ENCODE measurements around the gene FOXC1.
A peak's percentile ranks its signal among the peaks of the same experiment; 100 is the strongest.

FOXC1 gene

GRCh38 chr6:1633366-1634021, 23.8 kb downstream of the FOXC1 start:
- peaks cover 0 to 3% (median 0%) of the 10 kb centered on the region in 4 experiments for H3K36me3 ChIP-seq (ENCODE audit: control insufficient read depth in 4 of 4, insufficient read depth in 4 of 4, low read length in 3 of 4)
- H3K27ac ChIP-seq (ENCODE audit: insufficient read depth in 1 of 2, low read depth in 1 of 2, low read length in 2 of 2, poor library complexity in 1 of 2, severe bottlenecking in 2 of 2): no peak overlapping the region
- no peaks in the 10 kb centered on the region for H3K4me1 ChIP-seq (ENCODE audit: control extremely low read depth in 1 of 4, control insufficient read depth in 4 of 4, insufficient read depth in 4 of 4, low read length in 3 of 4)
- no peak for DNase-seq
- H3K9me3 ChIP-seq (ENCODE audit: control extremely low read depth in 1 of 5, control insufficient read depth in 4 of 5, insufficient read depth in 2 of 5, low read depth in 1 of 5, low read length in 4 of 5): no peaks in the 10 kb centered on the region
- ChIA-PET CTCF (no interaction called here), POLR2A (no interaction called here)
- H3K4me3 ChIP-seq (ENCODE audit: control insufficient read depth in 1 of 7, extremely low read depth in 1 of 7, insufficient read depth in 4 of 7, low read depth in 2 of 7, low read length in 6 of 7): no peak overlapping the region
- peaks cover 0 to 17% (median 1%) of the 10 kb centered on the region in 5 experiments for H3K27me3 ChIP-seq (replicated peaks in 2 of 5; ENCODE audit: control insufficient read depth in 4 of 5, insufficient read depth in 5 of 5, low read length in 4 of 5)
- WGBS (ENCODE audit: insufficient coverage): over 99% methylated on average over 16 of the region's 16 CpGs

DNA sequence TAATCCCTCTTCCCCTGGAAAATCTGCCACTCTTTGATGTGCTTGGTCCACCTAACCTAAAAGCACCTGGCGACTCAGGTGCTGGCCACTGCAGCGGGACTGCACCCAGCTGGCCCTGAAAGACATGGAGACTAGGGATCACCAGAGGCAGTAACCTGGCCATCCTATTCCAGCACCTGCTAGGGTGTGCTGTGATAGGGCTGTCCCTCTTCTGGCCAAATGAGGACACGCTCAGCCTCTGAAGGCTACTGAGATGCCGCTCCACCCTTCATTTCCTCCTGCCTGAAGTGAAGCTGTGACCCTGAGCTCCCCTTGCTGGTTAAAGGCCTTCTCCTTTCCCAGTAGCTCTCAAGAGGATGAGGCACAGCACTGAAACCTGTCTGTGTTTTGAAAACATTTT, 24.4 kb downstream of the FOXC1 start:
- Histone ChIP-seq H3K9me3 (ENCODE audit: control extremely low read depth in 1 of 5, control insufficient read depth in 4 of 5, insufficient read depth in 2 of 5, low read depth in 1 of 5, low read length in 4 of 5) (no peaks in the 10 kb centered on the region), H3K36me3 (ENCODE audit: control insufficient read depth in 4 of 4, insufficient read depth in 4 of 4, low read length in 3 of 4) (peaks cover 0 to 3% (median 0%) of the 10 kb centered on the region in 4 experiments), H3K27ac (ENCODE audit: insufficient read depth in 1 of 2, low read depth in 1 of 2, low read length in 2 of 2, poor library complexity in 1 of 2, severe bottlenecking in 2 of 2) (no peak overlapping the region), H3K27me3 (replicated peaks in 2 of 5; ENCODE audit: control insufficient read depth in 4 of 5, insufficient read depth in 5 of 5, low read length in 4 of 5) (peaks cover 0 to 11% (median 0%) of the 10 kb centered on the region in 5 experiments), H3K4me1 (ENCODE audit: control extremely low read depth in 1 of 4, control insufficient read depth in 4 of 4, insufficient read depth in 4 of 4, low read length in 3 of 4) (no peaks in the 10 kb centered on the region), H3K4me3 (ENCODE audit: control insufficient read depth in 1 of 7, extremely low read depth in 1 of 7, insufficient read depth in 4 of 7, low read depth in 2 of 7, low read length in 6 of 7) (no peak overlapping the region)
- ChIA-PET POLR2A (no interaction called here), CTCF (no interaction called here)
- DNase-seq: no peak
- 97% methylated on average over 4 of the region's 4 CpGs for WGBS (ENCODE audit: insufficient coverage)

- CTCF ChIA-PET: no interaction called here
- no peak for DNase-seq
These were observed 25.7 kb downstream of the FOXC1 start for GRCh38 chr6:1635305-1636010.

GRCh38 chr6:1636272-1636825, 26.6 kb downstream of the FOXC1 start:
- ChIA-PET CTCF (no interaction called here), POLR2A (no interaction called here)
- Histone ChIP-seq H3K27me3 (replicated peaks in 2 of 5; ENCODE audit: control insufficient read depth in 4 of 5, insufficient read depth in 5 of 5, low read length in 4 of 5) (no peaks in the 10 kb centered on the region), H3K36me3 (ENCODE audit: control insufficient read depth in 4 of 4, insufficient read depth in 4 of 4, low read length in 3 of 4) (peaks cover 0 to 2% (median 0%) of the 10 kb centered on the region in 4 experiments), H3K27ac (ENCODE audit: insufficient read depth in 1 of 2, low read depth in 1 of 2, low read length in 2 of 2, poor library complexity in 1 of 2, severe bottlenecking in 2 of 2) (no peak overlapping the region), H3K9me3 (ENCODE audit: control extremely low read depth in 1 of 5, control insufficient read depth in 4 of 5, insufficient read depth in 2 of 5, low read depth in 1 of 5, low read length in 4 of 5) (no peaks in the 10 kb centered on the region), H3K4me1 (ENCODE audit: control extremely low read depth in 1 of 4, control insufficient read depth in 4 of 4, insufficient read depth in 4 of 4, low read length in 3 of 4) (no peaks in the 10 kb centered on the region), H3K4me3 (ENCODE audit: control insufficient read depth in 1 of 7, extremely low read depth in 1 of 7, insufficient read depth in 4 of 7, low read depth in 2 of 7, low read length in 6 of 7) (no peak overlapping the region)
- no peak for DNase-seq
- WGBS (ENCODE audit: insufficient coverage): 94% methylated on average over 9 of the region's 9 CpGs

More at GRCh38 chr6:1635305-1636010, 25.7 kb downstream of the FOXC1 start:
- Histone ChIP-seq H3K27me3 (replicated peaks in 2 of 5; ENCODE audit: control insufficient read depth in 4 of 5, insufficient read depth in 5 of 5, low read length in 4 of 5) (peaks cover 0 to 5% (median 0%) of the 10 kb centered on the region in 5 experiments), H3K27ac (ENCODE audit: insufficient read depth in 1 of 2, low read depth in 1 of 2, low read length in 2 of 2, poor library complexity in 1 of 2, severe bottlenecking in 2 of 2) (no peak overlapping the region), H3K36me3 (ENCODE audit: control insufficient read depth in 4 of 4, insufficient read depth in 4 of 4, low read length in 3 of 4) (peaks cover 0 to 2% (median 0%) of the 10 kb centered on the region in 4 experiments), H3K4me1 (ENCODE audit: control extremely low read depth in 1 of 4, control insufficient read depth in 4 of 4, insufficient read depth in 4 of 4, low read length in 3 of 4) (no peaks in the 10 kb centered on the region), H3K4me3 (ENCODE audit: control insufficient read depth in 1 of 7, extremely low read depth in 1 of 7, insufficient read depth in 4 of 7, low read depth in 2 of 7, low read length in 6 of 7) (no peak overlapping the region), H3K9me3 (ENCODE audit: control extremely low read depth in 1 of 5, control insufficient read depth in 4 of 5, insufficient read depth in 2 of 5, low read depth in 1 of 5, low read length in 4 of 5) (no peaks in the 10 kb centered on the region)
- 91% methylated on average over 22 of the region's 23 CpGs for WGBS (ENCODE audit: insufficient coverage)
- POLR2A ChIA-PET: no interaction called here

GRCh38 chr6:1636971-1637871, 27.5 kb downstream of the FOXC1 start:
- ChIA-PET POLR2A (no interaction called here), CTCF (no interaction called here)
- H3K4me1 ChIP-seq (ENCODE audit: control extremely low read depth in 1 of 4, control insufficient read depth in 4 of 4, insufficient read depth in 4 of 4, low read length in 3 of 4): no peaks in the 10 kb centered on the region
- no peak overlapping the region for H3K4me3 ChIP-seq (ENCODE audit: control insufficient read depth in 1 of 7, extremely low read depth in 1 of 7, insufficient read depth in 4 of 7, low read depth in 2 of 7, low read length in 6 of 7)
- H3K9me3 ChIP-seq (ENCODE audit: control extremely low read depth in 1 of 5, control insufficient read depth in 4 of 5, insufficient read depth in 2 of 5, low read depth in 1 of 5, low read length in 4 of 5): no peaks in the 10 kb centered on the region
- no peaks in the 10 kb centered on the region for H3K27me3 ChIP-seq (replicated peaks in 2 of 5; ENCODE audit: control insufficient read depth in 4 of 5, insufficient read depth in 5 of 5, low read length in 4 of 5)
- 88% methylated on average over 16 of the region's 20 CpGs for WGBS (ENCODE audit: insufficient coverage)
- peaks cover 0 to 2% (median 0%) of the 10 kb centered on the region in 4 experiments for H3K36me3 ChIP-seq (ENCODE audit: control insufficient read depth in 4 of 4, insufficient read depth in 4 of 4, low read length in 3 of 4)
- DNase-seq: peak in 1 of 3 donors; percentile 18
- no peak overlapping the region for H3K27ac ChIP-seq (ENCODE audit: insufficient read depth in 1 of 2, low read depth in 1 of 2, low read length in 2 of 2, poor library complexity in 1 of 2, severe bottlenecking in 2 of 2)

GRCh38 chr6:1639430-1639829, 29.7 kb downstream of the FOXC1 start:
- no peak overlapping the region for H3K4me3 ChIP-seq (ENCODE audit: control insufficient read depth in 1 of 7, extremely low read depth in 1 of 7, insufficient read depth in 4 of 7, low read depth in 2 of 7, low read length in 6 of 7)
- no peaks in the 10 kb centered on the region for H3K9me3 ChIP-seq (ENCODE audit: control extremely low read depth in 1 of 5, control insufficient read depth in 4 of 5, insufficient read depth in 2 of 5, low read depth in 1 of 5, low read length in 4 of 5)
- POLR2A ChIA-PET: interaction anchor here (0.7 kb wide), 1 partner anchor 13 kb away, joined by 4 read pairs; no protein-coding TSS in a partner anchor
- H3K27ac ChIP-seq (ENCODE audit: insufficient read depth in 1 of 2, low read depth in 1 of 2, low read length in 2 of 2, poor library complexity in 1 of 2, severe bottlenecking in 2 of 2): no peak overlapping the region
- peaks cover 0 to 1% (median 0%) of the 10 kb centered on the region in 4 experiments for H3K4me1 ChIP-seq (ENCODE audit: control extremely low read depth in 1 of 4, control insufficient read depth in 4 of 4, insufficient read depth in 4 of 4, low read length in 3 of 4)
- H3K36me3 ChIP-seq (ENCODE audit: control insufficient read depth in 4 of 4, insufficient read depth in 4 of 4, low read length in 3 of 4): peaks cover 0 to 2% (median 0%) of the 10 kb centered on the region in 4 experiments
- CTCF ChIA-PET: interaction anchor here (1.5 kb wide), 1 partner anchor 12 kb away, joined by 5 read pairs; no protein-coding TSS in a partner anchor
- no peak for DNase-seq
- 100% methylated on average over 9 of the region's 9 CpGs for WGBS (ENCODE audit: insufficient coverage)
- H3K27me3 ChIP-seq (replicated peaks in 2 of 5; ENCODE audit: control insufficient read depth in 4 of 5, insufficient read depth in 5 of 5, low read length in 4 of 5): no peaks in the 10 kb centered on the region

All from common myeloid progenitor, CD34-positive (primary cell).